Fibroblast of skin of scalp (primary cell): ENCODE results near the gene OXER1.

Experiments used
- DNase-seq: peaks from one replicate; pipeline ENCODE4 v3.0.0-alpha.2; 2013

The OXER1 gene

GRCh38 chr2:42769583-42770287 is 5.8 kb upstream of the OXER1 start:
- no peak for DNase-seq

- no peak for DNase-seq
Observed at GRCh38 chr2:42768706-42769256, 4.8 kb upstream of the OXER1 start.

DNA sequence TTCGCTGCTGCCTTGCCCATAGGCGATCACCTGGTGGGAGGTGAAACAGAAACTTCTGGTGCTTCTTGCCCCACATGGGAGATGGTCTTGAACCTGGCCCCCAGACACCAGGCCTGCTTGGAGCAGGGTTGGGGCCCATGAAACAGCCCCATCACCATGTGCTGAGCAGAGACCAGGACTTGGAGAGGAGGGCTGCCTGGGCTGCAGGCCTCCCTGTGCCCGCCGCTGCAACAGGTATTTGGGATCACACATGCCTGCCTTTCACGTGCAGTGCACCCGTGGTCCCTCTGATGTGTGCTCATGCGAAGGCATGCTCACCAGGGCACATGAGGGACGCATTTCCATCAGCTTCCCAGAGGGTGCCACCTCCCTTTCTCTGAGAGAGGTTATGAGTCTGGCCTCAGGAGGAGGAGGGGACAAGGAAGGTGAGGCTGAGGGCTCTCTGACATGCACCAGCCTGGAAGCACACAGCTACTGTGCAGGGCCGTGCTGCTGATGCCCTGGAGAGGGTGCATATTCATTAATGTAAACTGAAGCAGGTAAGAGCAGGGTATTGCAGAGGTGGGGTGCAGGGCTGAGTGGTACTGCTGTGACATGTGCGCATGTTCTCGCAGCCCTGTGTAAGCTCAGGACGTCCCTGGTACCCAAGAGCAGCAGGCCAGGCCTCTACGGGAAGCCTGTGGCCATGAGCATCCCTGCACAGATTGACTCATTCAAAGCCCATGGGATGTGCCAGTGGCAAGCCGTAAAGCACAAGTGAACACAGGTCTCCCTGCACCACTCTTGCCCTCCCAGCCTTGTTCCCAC is 4.2 kb upstream of the OXER1 start:
- DNase-seq = no peak

DNA sequence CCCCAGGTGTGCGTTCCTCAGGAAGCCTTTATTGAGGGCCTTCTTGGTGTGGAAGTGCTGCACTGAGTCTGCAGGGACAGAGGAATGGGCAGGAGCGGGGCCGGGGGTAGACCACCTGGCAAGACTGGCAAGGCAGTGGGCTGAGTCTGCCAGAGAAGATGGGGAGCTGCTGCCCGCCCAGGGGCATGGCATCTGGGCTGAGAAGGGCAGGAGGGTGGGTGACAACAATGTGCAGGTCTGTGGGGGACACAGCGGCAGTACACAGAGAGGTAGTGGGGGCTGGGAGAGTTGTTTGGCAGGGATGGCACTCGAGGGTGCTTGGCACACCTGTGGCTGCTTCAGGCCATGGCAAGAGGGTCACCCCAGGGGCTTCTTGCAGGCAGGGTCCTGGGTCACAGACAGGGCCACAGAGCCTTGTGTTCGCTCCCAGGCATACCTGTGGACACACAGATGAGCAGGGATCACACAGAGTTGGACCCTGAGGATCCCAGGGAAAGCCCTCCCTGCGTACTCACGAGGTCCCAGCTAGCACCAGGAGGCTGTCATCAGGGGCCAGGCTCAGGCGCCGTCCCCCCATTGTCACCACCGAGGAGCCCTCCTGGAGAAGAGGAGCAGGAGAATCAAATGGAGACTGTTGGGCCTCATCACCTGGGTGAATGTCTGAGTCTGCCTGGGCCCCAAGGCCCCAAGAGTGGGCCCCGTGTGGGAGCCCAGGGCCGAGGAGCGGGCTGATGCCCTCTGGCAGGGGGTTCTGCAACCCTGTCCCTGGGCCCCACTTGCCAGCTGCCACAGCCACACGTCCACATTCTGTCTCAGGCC is 3.4 kb upstream of the OXER1 start:
- DNase-seq = no peak

GRCh38 chr2:42765686-42766085 is 1.8 kb upstream of the OXER1 start:
- no peak for DNase-seq

DNA sequence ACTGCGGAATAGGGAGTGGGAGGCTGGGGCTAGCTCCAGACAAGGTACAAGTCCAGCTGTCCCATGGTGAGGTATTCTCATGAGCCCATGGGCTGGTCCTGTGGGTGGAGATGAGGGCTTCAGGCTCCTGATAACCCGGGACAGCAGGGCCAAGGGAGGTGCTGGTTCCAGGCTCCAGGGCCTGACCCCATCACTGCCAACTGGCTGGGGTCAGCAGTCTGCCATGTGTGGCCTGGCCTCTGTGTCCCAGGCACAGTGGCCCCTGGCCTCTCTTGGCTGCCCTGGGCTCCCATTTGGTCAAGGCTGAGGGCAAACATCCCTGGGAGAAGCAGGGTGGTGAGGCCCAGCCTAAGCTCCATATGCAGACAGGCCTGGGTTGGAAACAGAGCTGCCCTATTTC is 966 bp upstream of the OXER1 start:
- no peak for DNase-seq

GRCh38 chr2:42762823-42763804 is 821 bp downstream of the OXER1 start:
- DNase-seq = no peak

DNA sequence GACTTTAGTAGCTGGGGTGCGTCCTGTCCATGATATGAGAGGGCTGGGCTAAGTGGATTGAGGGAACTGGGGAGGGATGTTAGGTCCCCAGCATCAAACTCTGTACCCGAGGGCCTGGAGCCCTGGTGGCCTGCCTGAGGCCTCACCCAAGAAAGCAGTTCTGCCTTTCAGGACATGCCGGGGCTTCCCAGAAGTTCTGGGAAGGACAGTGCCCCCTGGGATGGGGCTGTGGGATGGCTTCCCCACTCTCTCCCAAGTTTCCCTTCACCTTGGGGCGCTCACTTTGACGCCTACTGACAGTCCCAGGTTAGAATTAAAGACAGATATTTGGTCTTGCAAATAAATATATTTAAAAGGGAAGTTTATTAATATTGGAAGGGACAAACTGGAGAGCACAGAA is 1.8 kb downstream of the OXER1 start:
- DNase-seq = no peak

DNA sequence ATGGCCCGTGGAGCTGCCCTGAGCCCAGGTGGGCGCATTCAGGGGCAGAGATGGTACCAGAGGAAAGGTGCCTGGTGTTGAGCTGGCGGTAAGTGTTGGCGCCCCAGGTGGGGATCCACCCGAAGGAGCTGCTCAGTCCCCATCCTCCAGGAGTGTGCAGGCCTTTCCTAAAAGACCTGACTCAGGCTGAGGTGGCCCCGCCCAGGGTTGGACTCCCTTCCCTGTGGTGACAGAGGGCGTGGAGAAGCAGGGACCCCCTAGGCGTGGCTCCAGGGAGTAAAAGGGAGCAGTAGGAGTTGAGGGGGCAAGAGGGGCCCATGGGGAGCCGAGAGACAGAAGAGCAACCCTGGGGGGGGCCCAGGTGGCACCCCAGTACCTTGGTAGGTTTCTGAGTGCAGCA is 2.4 kb downstream of the OXER1 start:
- no peak for DNase-seq

- no peak for DNase-seq
Observed at GRCh38 chr2:42758751-42759150, 5.2 kb downstream of the OXER1 start.

- DNase-seq = no peak
Observed at GRCh38 chr2:42757981-42758740, 5.8 kb downstream of the OXER1 start.

GRCh38 chr2:42756966-42757513 is 6.9 kb downstream of the OXER1 start:
- peak; percentile 17 for DNase-seq

DNA sequence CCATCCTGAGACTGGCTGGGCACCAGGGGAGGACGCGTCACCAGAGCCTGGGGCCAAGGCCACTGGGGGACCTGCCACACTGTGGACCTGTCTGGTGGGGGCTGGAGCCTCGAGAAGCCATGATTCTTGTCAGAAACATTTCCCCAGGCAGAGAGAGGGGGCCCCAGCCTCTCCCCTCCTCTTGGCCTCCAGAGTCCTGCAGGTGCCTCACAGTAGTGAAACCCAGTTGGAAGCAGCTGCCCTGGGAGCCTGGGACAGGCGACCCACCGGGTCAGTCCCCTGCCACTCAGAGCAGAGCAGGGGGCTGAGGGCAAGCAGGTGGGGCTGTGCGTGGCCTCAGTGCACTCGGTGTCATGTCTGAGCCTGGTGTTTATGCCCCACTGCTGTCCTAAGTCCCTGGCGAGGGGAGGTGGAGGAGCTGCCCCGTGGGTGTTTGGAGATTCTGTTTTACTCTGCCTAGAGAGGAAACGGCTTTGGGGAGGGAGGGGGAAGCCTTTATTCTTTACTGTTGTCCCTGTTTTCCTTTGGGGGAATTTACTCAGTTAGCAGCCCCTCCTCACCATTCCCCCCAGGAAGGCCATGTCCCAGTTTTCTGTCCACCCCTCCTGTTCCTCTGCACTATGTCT is 7.7 kb downstream of the OXER1 start:
- DNase-seq = no peak

DNA sequence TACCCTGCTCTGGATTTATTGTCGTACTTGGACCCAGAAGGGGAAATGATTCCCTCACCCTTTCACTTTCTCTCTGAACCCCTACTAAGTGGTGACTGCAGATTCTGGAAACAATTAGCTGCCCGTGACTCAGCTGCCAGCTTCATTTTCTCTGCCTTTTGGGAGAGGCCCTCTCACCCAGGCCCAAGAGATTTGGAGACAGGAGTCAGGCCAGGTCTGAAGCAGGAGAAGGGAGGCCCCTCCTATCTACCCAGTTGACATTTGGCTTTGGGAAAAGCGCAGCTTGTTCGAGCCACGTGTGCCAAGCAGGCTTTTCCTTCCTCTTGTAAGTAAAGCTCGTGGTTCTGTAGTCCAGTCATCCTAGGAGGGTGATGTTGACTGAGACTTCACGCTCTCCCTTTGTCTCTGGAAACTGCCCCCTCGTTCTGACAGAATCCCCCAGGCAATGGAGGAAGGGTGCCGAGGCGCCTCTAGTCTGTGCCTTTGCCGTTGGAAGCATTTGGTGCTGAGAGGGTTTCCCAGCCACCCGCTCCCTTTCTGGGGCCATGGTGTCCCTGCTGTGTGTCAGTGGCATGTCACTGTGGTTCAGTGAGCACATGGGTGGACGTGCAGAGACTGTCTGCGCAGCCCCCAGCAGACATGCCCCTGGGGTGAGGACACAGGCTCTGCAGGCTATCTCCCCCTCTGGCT is 8.6 kb downstream of the OXER1 start:
- DNase-seq = peak; percentile 68

DNA sequence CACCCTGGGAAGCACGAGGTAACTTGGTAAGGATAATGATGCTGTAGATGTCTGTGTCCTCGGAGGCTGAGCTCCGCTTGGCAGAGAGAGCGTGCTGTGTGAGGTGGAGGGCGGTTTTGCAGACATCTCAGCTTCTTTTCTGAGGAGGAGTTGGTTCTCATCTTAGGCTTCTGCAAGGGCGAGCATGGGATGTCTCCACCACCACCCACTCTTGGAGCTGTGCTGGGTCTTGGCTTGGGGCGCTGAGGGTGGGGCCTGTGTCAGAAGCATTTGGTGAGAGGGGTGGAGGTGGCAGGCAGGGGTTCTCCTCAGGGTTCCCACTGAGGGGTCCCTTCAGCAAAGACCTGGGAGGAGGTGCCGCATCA is 9.2 kb downstream of the OXER1 start:
- DNase-seq = no peak

DNA sequence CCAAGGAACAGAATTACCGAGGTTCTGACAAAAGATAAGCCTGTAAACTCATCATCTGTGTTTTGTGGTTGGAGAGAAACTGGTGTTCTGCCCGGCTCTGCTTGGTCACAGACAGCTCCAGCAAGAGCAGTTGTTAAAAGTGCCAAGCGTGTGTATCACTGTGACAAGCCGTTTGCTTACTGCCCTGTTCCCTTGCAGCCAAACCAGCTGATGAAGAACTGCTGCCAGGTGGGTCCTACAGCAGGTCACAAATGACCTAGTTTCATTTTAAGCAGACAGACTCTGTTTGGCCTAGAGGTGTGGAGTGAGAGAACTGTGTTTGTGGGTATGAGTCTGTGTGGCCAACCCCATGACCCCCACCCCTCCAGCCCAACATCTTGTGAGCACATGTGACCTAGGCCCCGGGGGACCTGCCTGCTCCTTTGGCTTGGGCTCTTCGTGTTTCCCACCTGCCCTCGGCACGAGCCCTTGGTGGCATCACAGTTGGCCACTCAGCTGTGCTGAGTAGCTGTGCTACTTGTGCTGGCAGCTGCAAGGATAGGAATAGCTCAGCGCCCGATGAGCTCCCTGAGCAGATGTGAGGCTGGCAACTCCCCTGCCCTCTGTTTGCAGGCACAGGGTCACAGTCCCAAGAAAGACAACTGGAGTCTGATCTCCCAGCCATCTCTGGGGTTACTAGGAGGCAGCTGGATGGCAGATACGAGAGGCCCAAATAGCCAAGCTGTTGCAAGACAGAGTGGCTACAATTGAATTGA is 9.7 kb downstream of the OXER1 start:
- DNase-seq = no peak

DNA sequence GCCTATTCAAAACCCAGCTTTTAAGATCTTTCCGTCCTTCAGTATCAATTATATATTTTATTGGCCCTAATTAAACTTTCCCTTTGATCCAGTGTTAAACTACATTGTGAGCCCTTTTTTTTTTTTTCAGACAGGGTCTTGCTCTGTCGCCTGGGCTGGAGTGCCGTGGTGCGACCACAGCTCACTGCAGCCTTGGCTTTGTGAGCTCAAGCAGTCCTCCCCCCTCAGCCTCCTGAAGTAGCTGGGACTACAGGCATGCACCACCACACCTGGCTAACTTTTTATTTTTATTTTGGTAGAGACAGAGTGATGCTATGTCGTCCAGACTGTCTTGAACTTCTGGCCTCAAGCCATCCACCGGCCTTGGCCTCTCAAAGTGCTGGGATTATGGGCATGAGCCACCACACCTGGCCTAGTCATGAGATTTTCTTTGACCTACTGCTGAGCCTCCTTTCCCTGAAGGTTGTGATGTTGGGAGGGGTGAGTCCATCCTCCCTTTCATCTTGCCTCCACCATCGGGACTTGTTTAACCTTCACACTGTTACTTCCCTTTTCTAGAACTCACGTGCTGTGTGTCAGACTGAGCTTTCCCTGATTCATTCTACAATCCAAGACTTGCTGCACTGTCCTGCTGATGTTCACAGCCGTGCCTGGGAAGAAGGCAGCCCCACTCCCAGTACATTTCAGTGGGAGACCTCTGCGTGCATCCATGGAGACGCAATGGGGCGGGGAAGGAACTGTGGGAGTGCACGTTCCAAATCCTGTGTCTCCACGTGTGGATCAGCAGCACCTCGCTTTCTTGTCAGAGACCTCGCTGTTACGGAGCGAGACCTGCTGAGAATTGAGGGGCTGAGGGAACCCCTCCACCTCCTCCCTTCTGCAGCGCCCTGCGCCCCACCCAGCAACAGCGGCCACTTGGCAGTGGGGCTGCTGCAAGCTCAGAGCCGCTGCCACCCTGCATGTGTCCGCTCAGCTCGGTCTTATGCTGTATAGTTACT is 10.8 kb downstream of the OXER1 start:
- DNase-seq = no peak

DNA sequence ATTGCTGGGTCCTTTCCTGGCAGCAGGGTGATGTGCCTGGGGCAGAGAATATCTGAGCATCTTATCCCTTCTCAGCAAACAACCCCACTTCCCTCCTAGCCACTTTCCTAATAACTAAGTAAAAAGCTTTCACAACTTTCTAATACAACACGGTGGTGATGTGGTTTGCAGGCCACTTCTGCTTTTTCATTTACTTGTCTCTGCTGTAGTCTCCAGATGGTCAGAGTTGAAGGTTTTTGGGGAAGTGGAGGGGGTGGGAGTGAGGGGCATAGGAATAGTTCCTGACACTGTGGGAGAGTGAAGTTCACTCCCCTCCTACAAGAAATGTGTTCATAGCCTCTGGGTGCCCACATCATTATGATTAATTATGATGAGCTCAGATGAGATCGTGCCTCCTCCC is 11.6 kb downstream of the OXER1 start:
- no peak for DNase-seq
